Lung (tissue), 12 donors: ENCODE data around the gene OR51A7. TPM values are rescaled to one million over a fixed set of nuclear protein-coding genes. Genes with fewer than 3 reads are reported as not detected.

Experiments used
- ATAC-seq: fragments of 200-7000 bp; cut with Tn5 transposase; one replicate; pipeline ENCODE4 v1.9.1; 2020; ENCODE audit warnings: moderate number of reproducible peaks; ENCODE audit not compliant: insufficient read depth, low FRiP score
- DNase-seq, 3 donors: peaks; one replicate each; pipeline ENCODE4 v3.0.0-alpha.2; 2013 to 2017
- H3K27ac ChIP-seq, 2 donors: one replicate each; pipeline ENCODE4 v1.5.1; 2013; ENCODE audit warnings: mild to moderate bottlenecking in 2 of 2, moderate library complexity in 2 of 2, control low read depth in 1 of 2, inconsistent platforms in 1 of 2, low read depth in 1 of 2, low read length in 1 of 2
- H3K27me3 ChIP-seq, 3 donors: one replicate each; pipeline ENCODE4 v1.5.1; 2013; ENCODE audit warnings: low read length in 2 of 3; ENCODE audit not compliant: control insufficient read depth in 3 of 3, insufficient read depth in 3 of 3
- H3K36me3 ChIP-seq, 4 donors: one replicate each; pipeline ENCODE4 v1.5.1; 2013; ENCODE audit warnings: low read length in 4 of 4, mild to moderate bottlenecking in 1 of 4, moderate library complexity in 1 of 4; ENCODE audit not compliant: control insufficient read depth in 4 of 4, insufficient read depth in 4 of 4
- H3K4me1 ChIP-seq, 5 donors: one replicate each; pipeline ENCODE4 v1.5.1; 2013; ENCODE audit warnings: low read length in 5 of 5, mild to moderate bottlenecking in 2 of 5, moderate library complexity in 1 of 5; ENCODE audit not compliant: control insufficient read depth in 5 of 5, insufficient read depth in 5 of 5
- H3K4me3 ChIP-seq: one replicate; pipeline ENCODE4 v1.5.1; 2013; ENCODE audit warnings: mild to moderate bottlenecking, control low read depth, moderate library complexity
- H3K9ac ChIP-seq, 2 donors: one replicate each; pipeline ENCODE4 v1.5.1; 2013; ENCODE audit warnings: low read length in 2 of 2, control low read depth in 1 of 2; ENCODE audit not compliant: insufficient read depth in 1 of 2
- H3K9me3 ChIP-seq, 4 donors: one replicate each; pipeline ENCODE4 v1.5.1; 2013; ENCODE audit warnings: low read length in 3 of 4, mild to moderate bottlenecking in 1 of 4, moderate library complexity in 1 of 4; ENCODE audit not compliant: control insufficient read depth in 4 of 4, insufficient read depth in 3 of 4
- CTCF ChIP-seq: IDR thresholded peaks from 2 replicates; pipeline ENCODE4 v1.5.1; 2012; ENCODE audit warnings: mild to moderate bottlenecking; ENCODE audit errors: control extremely low read depth, extremely low read depth
- WGBS, 2 donors: extraction: QIAGEN DNeasy Blood & Tissue Kit; methylation state at CpG; one replicate each; pipeline ENCODE4 v1.1.7; 2013; 5-methylcytosine and 5-hydroxymethylcytosine counted together
- polyA plus RNA-seq, 2 donors: library from polyadenylated mRNA; stranded (reverse); fragments of 200-250 nt; gene quantifications; one replicate each; pipeline ENCODE4 v1.2.1, GENCODE V29; 2013
- total RNA-seq, 2 donors: library from RNA; depleted of rRNA in 1 of 2; stranded (reverse); fragments of >200 nt in 1 of 2; gene quantifications; one replicate each; pipeline ENCODE4 v1.2.1, GENCODE V29; 2014 to 2021
- donor health status: control.
- donor health status: control.
- donor health status: Bipolar disorder and iron deficiency.
- donor health status: healthy.
- donor health status: DM: yes; HTN: yes; CAD: no.

The OR51A7 gene
- total and polyA plus RNA-seq, 4 donors, result not detected

GRCh38 chr11:4884361-4884760 lies 19.2 kb upstream of the OR51A7 start:
- 83 to 88% methylated on average over 3 of the region's 3 CpGs for WGBS, 2 donors
- ATAC-seq (no peak), DNase-seq (no peak)
- Histone ChIP-seq H3K36me3 (no peaks in the 10 kb centered on the region), H3K27ac (no peak overlapping the region), H3K9ac (no peak overlapping the region), H3K27me3 (no peaks in the 10 kb centered on the region), H3K9me3 (no peaks in the 10 kb centered on the region), H3K4me3 (no peak overlapping the region), H3K4me1 (no peaks in the 10 kb centered on the region)
- TF ChIP-seq CTCF, result no peak

- no peak overlapping the region for H3K27ac ChIP-seq
- no peak overlapping the region for H3K4me3 ChIP-seq
- 49 to 58% methylated on average over 3 of the region's 3 CpGs for WGBS, 2 donors
- H3K9me3 ChIP-seq, result peaks cover 0 to 2% (median 0%) of the 10 kb centered on the region in 4 donors
- no peaks in the 10 kb centered on the region for H3K36me3 ChIP-seq
- ATAC-seq (no peak), DNase-seq (no peak)
- H3K4me1 ChIP-seq, result no peaks in the 10 kb centered on the region
- H3K27me3 ChIP-seq, result no peaks in the 10 kb centered on the region
- TF ChIP-seq CTCF, result no peak
- H3K9ac ChIP-seq, result no peak overlapping the region
Observed at GRCh38 chr11:4886186-4886585, 17.4 kb upstream of the OR51A7 start.

GRCh38 chr11:4887591-4887990 lies 16.0 kb upstream of the OR51A7 start:
- no peak for DNase-seq
- no peaks in the 10 kb centered on the region for H3K36me3 ChIP-seq
- peaks cover 0 to 2% (median 0%) of the 10 kb centered on the region in 4 donors for H3K9me3 ChIP-seq
- no peaks in the 10 kb centered on the region for H3K27me3 ChIP-seq
- WGBS, 2 donors, result 0 to 1% methylated on average over 1 of the region's 1 CpG
- ATAC-seq, result no peak
- TF ChIP-seq CTCF, result no peak
- H3K27ac ChIP-seq, result no peak overlapping the region
- no peak overlapping the region for H3K9ac ChIP-seq
- H3K4me3 ChIP-seq, result no peak overlapping the region
- no peaks in the 10 kb centered on the region for H3K4me1 ChIP-seq

DNA sequence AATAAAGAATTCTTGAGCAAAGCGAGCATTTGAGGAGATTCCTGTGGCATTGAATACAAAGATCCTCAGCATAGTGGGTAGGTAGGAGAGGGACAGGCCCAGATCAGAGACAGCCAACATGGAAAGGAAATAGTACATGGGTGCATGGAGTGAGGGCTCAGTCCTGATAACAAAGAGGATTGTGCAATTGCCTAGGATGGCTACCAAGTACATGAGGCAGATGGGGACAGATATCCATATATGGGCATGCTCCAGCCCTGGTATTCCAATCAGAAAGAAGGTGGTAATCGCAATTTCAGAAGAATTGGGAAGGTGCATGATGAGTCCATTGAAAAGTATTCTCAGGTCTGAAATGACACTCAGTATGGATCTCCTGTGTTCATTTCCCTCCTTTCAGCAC lies 13.3 kb upstream of the OR51A7 start:
- WGBS, 2 donors, result 89 to 98% methylated on average over 2 of the region's 2 CpGs

More for the DNA sequence above, 13.3 kb upstream of the OR51A7 start:
- DNase-seq, result no peak
- no peak overlapping the region for H3K4me3 ChIP-seq
- H3K27me3 ChIP-seq, result no peaks in the 10 kb centered on the region
- H3K4me1 ChIP-seq, result no peaks in the 10 kb centered on the region
- H3K27ac ChIP-seq, result no peak overlapping the region
- no peak for ATAC-seq
- peaks cover 0 to 2% (median 0%) of the 10 kb centered on the region in 4 donors for H3K9me3 ChIP-seq
- H3K9ac ChIP-seq, result no peak overlapping the region
- no peak for TF ChIP-seq CTCF
- H3K36me3 ChIP-seq, result no peaks in the 10 kb centered on the region
